DMS53 treated with DMSO at 0.1 percent for 48 hours (cell line): Measurements from ENCODE around the gene NFATC2.
"Not testable (repeated sequence)": the region's sequence is repeated elsewhere in the genome, so short reads cannot be mapped to it uniquely, and the experiment has no call there.

ENCODE experiments used
- DNase-seq: peaks from one replicate; lab custom pipeline; 2025; ENCODE audit not compliant: unreplicated experiment; lab: John Stamatoyannopoulos, UW

NFATC2 gene

GRCh38 chr20:51361258-51361657 is 181.3 kb downstream of the NFATC2 start:
- DNase-seq, result no peak

GRCh38 chr20:51360451-51361201 is 181.9 kb downstream of the NFATC2 start:
- no peak for DNase-seq

DNA sequence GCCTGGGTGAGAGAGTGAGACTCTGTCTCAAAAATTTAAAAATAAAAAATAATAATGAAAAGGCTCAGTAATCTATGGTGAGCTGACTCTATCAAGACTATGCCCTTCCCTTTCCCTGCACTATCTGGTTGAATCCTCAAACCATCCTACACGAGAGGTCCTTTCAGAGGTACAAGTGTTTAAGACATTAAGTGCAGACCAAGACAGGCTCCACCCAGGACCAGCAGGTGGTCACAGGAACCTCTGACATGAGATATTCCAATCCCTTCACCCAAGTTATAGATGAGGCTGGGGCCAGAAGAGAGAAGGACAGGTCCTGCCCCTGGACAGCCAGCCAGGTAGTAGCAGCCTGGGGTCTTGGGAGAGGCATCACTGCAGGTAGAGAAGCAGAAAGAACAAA is 182.6 kb downstream of the NFATC2 start:
- no peak for DNase-seq

- no peak for DNase-seq
Measured at GRCh38 chr20:51359401-51359800, 183.1 kb downstream of the NFATC2 start.

GRCh38 chr20:51358032-51358724 is 184.3 kb downstream of the NFATC2 start:
- no peak for DNase-seq

GRCh38 chr20:51357543-51357942 is 185.0 kb downstream of the NFATC2 start:
- DNase-seq, result no peak

- no peak for DNase-seq
Measured at GRCh38 chr20:51356871-51357270, 185.6 kb downstream of the NFATC2 start.

GRCh38 chr20:51354769-51355319 is 187.7 kb downstream of the NFATC2 start:
- DNase-seq, result no peak

GRCh38 chr20:51354191-51354768 is 188.2 kb downstream of the NFATC2 start:
- no peak for DNase-seq

- no peak for DNase-seq
Measured at GRCh38 chr20:51353491-51353890, 189.0 kb downstream of the NFATC2 start.

DNA sequence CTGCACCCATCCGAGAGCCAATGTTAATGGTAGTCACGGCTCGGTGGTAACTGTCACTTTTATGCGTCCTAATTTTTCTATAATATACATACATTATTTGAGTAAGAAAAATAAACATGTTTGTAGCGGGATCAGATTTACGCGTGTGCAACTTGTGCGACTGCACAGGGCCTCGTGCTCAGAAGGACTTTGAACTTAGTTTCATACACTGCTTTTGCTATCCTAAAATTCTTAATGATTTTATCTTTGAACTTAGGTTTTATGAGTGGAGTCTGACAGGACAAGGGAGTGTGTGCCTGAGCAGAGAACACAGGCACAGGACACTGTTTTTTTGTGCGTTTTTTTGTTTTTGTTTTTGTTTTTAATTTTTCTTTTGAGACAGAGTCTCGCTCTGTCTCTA is 189.7 kb downstream of the NFATC2 start:
- DNase-seq, result no peak

- DNase-seq, result no peak
Measured at GRCh38 chr20:51350941-51351631, 191.4 kb downstream of the NFATC2 start.

DNA sequence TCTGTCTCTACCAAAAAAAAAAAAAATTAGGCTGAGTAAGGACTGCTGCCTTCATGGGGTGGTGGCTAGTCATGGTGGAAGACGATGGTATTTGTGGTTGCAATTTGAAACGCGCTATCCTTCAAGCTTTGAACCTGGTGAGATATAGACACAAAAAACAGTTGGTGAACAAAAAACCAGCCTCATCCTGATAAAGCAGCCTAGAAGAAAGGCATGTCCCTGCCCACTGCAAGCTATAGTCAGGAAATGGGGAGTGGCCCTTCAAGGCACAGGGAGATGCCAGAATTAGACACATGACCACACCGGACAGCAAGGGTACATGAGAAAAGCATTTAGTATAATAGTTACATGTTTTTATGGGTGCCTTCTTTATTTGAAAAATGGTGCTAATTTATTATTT is 193.6 kb downstream of the NFATC2 start:
- DNase-seq, result no peak

- no peak for DNase-seq
Measured at GRCh38 chr20:51347831-51348230, 194.7 kb downstream of the NFATC2 start.

DNA sequence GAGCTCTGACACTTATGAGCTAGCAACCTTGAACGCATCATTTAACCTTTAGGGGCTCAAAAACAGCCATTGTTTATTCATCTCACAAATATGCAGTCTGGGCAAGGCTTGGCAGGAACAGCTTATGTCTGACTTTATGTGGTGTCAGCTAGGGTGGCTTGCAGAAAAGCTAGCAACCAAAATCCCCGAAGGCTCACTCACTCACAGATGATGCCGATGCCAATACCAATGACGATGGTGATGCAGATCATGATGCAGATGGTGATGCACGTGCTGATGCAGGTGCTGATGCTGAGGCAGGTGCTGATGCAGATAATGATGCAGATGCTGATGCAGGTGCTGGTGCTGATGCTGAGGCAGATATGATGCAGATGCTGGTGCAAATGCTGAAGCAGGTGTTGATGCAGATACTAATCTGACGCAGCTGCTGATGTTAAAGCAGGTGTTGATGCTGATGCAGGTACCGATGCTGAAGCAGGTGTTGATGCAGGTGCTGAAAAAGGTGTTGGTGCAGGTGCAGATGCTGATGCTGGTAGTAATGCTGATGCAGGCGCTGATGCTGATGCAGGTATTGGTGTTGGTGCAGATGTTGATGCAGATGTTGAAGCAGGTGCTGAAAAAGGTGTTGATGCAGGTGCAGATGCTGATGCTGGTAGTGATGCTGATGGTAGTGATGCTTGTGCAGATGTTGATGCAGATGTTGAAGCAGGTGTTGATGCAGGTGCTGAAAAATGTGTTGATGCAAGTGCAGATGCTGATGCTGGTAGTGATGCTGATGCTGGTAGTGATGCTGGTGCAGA is 195.6 kb downstream of the NFATC2 start:
- DNase-seq, result no peak

DNA sequence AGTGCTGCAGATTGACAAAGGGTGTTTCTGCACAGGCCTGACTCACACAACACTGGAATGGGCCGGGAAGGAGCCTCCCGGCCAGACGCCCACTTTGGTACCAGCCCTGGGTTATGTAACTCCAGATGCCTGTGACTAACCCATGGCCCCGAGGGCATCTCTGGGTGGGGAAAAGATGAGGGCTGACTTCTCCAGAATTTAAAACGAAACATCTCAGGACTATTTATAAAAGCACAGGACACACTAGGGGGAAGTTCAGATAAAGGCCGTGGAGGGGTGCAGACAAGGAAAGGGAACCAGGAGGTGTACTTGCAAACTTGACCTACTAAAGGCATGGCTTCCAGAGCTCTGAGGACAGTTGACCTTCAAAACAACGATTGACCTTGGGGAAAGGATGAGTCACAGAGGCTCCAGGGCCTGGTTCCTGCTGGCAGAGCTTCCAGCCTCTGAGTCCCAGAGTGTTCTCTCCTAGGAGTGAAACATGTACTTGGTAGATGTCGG is 196.9 kb downstream of the NFATC2 start:
- DNase-seq, result no peak

DNA sequence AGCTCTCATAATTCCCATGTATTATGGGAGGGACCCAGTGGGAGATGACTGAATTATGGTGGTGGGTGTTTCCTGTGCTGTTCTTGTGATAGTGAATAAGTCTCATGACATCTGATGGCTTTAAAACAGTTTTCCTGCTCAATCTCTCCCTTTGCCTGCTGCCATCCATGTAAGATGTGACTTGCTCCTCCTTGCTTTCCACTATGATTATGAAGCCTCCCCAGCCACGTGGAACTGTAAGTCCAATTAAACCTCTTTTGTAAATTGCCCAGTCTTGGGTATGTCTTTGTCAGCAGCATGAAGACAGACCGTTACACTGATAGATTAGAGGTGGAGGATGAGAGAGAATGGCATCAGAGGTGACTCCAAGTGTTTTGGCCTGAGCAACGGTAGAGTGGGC is 198.7 kb downstream of the NFATC2 start:
- DNase-seq, result not testable (repeated sequence)

DNA sequence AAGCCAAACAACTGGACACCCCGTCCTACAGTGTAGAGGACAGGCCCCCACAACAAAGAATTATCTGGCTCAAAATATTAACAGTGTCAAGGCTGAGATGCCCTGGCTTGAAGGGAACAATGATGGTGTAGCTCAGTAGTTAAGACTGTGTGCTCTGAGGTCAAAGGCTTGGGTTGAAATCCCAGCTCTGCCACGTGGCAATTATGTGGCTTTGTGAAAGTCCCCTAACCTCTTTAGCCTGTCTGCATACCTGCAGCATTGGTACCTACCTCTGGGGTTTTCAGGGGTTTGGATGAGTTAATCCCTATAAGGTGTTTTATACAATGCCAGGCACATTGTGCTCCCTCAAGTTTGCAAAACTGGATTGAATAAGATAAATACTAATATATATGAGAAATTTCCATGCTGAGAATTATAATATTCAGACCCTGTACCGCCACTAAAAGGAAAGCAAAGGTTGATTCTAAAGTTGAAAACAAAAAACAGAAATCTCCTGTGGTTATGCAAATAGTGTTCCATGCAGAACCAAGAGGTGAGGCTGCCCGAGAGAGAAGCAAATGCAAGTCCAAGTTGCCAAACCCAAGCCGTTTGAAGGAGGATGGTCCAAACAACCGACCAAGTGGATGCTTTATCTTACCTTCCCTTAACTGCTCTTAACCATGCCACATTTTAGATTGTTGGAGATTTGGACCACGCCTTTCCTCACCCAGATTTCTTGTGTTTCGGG is 199.8 kb downstream of the NFATC2 start:
- DNase-seq, result no peak

DNA sequence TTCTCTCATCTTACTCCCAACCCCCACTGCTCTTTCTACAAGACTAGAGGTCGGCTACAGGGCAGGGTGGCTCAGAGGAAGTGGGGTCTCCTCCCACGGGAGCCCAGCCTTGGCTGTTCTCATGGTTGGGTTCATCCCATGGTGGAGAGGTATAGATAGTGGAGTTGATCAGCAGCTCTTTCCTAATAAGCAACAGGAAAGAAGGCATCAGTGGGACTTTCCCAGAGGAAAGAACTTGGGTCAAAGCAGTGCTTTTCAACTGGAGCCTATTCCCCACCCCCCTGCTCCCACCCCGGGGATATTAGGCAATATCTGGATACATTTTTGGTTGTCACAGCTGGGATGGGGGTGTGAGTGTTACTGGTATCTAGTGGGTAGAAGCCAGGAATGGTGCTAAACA is 200.9 kb downstream of the NFATC2 start:
- DNase-seq, result no peak

DNA sequence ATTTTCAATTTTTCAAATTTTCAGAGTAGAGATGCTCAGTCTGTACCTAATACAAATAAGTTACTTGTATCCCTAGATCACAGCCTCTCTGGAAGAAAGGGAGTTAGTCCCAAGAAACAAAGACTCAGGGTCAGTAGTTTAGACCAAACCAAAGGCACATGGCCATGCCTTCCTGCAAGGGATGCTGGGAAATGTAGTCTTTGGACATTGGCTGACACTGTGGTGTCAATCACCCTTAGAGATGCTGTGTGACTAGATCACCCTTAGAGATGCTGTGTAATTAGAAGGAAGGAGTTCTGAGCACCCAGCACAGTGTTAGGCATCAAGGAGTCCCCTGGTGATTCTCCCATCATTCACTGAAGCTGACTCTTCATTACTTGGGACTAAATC is 202.1 kb downstream of the NFATC2 start:
- no peak for DNase-seq
